Sigmoid colon (tissue), 4 donors: ENCODE results near the gene NXN.

Experiments
- CTCF ChIP-seq, 4 experiments: fragments of 450-650 bp in 3 of 4; fragments of 200-600 bp in 1 of 4; IDR thresholded peaks; one replicate each; pipeline ENCODE4 v1.5.1; 2016 to 2019; ENCODE audit warnings: antibody characterized with exemption in 4 of 4, mild to moderate bottlenecking in 3 of 4, moderate library complexity in 2 of 4
- POLR2A ChIP-seq, 2 donors: fragments of 450-650 bp; IDR thresholded peaks; one replicate each; pipeline ENCODE4 v1.6.1; 2016; ENCODE audit warnings: antibody characterized with exemption in 2 of 2, mild to moderate bottlenecking in 2 of 2, moderate library complexity in 2 of 2
- POLR2AphosphoS5 ChIP-seq, 4 donors: sonication (generic); formaldehyde crosslinking; IDR thresholded peaks; one replicate each; pipeline ENCODE4 v1.6.1; 2017; ENCODE audit warnings: antibody characterized with exemption in 4 of 4

DNA sequence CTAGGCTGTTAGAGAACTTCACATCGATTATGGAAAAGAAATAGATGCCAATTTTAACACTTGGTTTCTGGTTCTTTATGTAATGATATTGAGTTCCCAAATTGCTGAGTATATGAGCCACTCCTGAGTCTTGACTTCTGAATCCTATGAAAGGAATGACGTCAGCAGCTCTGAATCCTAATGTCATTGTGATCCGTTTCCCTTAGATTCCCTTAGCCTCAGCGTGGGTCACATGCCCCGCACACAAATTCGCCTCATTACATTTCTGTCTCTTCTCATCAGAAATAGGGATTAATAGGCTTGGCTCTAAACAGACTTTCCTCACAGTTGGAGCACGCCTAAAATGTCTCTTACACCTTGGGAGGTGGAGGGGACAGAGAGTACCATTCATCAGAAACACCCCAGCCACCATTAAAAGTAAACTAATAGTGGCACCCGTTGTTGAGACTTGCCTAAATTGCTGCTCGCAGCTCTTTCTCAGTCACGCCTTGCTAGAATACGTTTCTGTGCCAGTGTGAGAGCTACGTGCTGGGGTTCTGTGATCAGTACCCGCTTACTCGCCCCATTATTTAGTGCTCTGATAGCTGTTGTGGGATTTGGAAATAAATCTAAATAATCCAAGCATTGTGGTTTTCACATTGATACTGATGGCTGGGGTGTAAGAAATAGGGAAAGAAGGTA lies 190.3 kb downstream of the NXN start:
- no peak for TF ChIP-seq POLR2A (IDR thresholded peaks at IDR 0.05)
- TF ChIP-seq POLR2AphosphoS5 (IDR thresholded peaks at IDR 0.05), result no peak
- no peak for TF ChIP-seq CTCF (IDR thresholded peaks at IDR 0.05)
